Tibial artery (tissue), 4 donors: ENCODE measurements around the gene RHD.
A peak's percentile ranks its signal among the peaks of the same experiment; 100 is the strongest.

Experiments
- DNase-seq, 2 donors: peaks; one replicate each; pipeline ENCODE4 v3.0.0-alpha.2; 2019
- H3K27ac ChIP-seq, 2 donors: fragments of 200-600 bp; sonication (generic) in 1 of 2; 1 replicate in 1 of 2; 2 replicates in 1 of 2; pipeline ENCODE4 v1.5.1; 2018 to 2019; ENCODE audit warnings: mild to moderate bottlenecking in 1 of 2
- H3K27me3 ChIP-seq, 2 donors: fragments of 200-600 bp; sonication (generic) in 1 of 2; one replicate each; pipeline versions ENCODE4 v1.5.1 to v1.6.0; 2016 to 2019
- H3K36me3 ChIP-seq, 3 donors: fragments of 200-600 bp; sonication (generic) in 2 of 3; one replicate each; pipeline ENCODE4 v1.5.1; 2016 to 2019; ENCODE audit warnings: mild to moderate bottlenecking in 2 of 3
- H3K4me1 ChIP-seq, 4 donors: fragments of 200-600 bp; sonication (generic) in 2 of 4; 1 replicate in 3 of 4; 2 replicates in 1 of 4; pipeline ENCODE4 v1.5.1; 2016 to 2019
- H3K4me3 ChIP-seq, 2 donors: fragments of 200-600 bp; sonication (generic) in 1 of 2; 1 replicate in 1 of 2; 2 replicates in 1 of 2; pipeline ENCODE4 v1.5.1; 2018 to 2019; ENCODE audit warnings: mild to moderate bottlenecking in 2 of 2
- H3K9me3 ChIP-seq, 3 donors: fragments of 200-600 bp; sonication (generic) in 1 of 3; one replicate each; pipeline ENCODE4 v1.5.1; 2016 to 2019
- CTCF ChIP-seq, 2 experiments: fragments of 200-600 bp in 1 of 2; fragments of 450-650 bp in 1 of 2; IDR thresholded peaks; one replicate each; pipeline ENCODE4 v1.5.1; 2017 to 2019; ENCODE audit warnings: antibody characterized with exemption in 2 of 2, mild to moderate bottlenecking in 1 of 2, moderate library complexity in 1 of 2
- intact Hi-C: fragments of 100-400 bp; cut with DNase I; formaldehyde crosslinking; loops from one replicate; pipeline ENCODE4 v1.15.0; 2023; ENCODE audit warnings: low total_unique reads

Gene RHD

GRCh38 chr1:25238046-25238445 lies 34.3 kb upstream of the RHD start:
- peak overlapping the region in 1 of 2 donors; percentile 85 for H3K27ac ChIP-seq
- intact Hi-C loops: loop anchor here (5.0 to 10.0 kb wide), 2 partner anchors 99 to 567 kb away; partner anchors contain the start of genes SELENON and TMEM50A
- no peak for TF ChIP-seq CTCF (IDR thresholded peaks at IDR 0.05)

GRCh38 chr1:25239681-25240541 lies 32.4 kb upstream of the RHD start:
- intact Hi-C loops: loop anchor here (5.0 to 10.0 kb wide), 2 partner anchors 97 to 565 kb away; partner anchors contain the start of genes SELENON and TMEM50A
- H3K36me3 ChIP-seq: peaks cover 37 to 44% (median 39%) of the 10 kb centered on the region in 3 donors
- H3K4me1 ChIP-seq: peaks cover 0 to 64% (median 38%) of the 10 kb centered on the region in 4 donors
- no peaks in the 10 kb centered on the region for H3K9me3 ChIP-seq
- no peaks in the 10 kb centered on the region for H3K27me3 ChIP-seq
- H3K4me3 ChIP-seq: peak overlapping the region; percentile 48 to 54
- peak overlapping the region; percentile 84 to 85 for H3K27ac ChIP-seq
- peak; percentile 53 to 66 for TF ChIP-seq CTCF (IDR thresholded peaks at IDR 0.05)
- DNase-seq: peak; percentile 93 to 97

More at GRCh38 chr1:25238046-25238445, 34.3 kb upstream of the RHD start:
- Histone ChIP-seq H3K4me1 (peaks cover 0 to 66% (median 35%) of the 10 kb centered on the region in 4 donors), H3K36me3 (peaks cover 19 to 25% (median 20%) of the 10 kb centered on the region in 3 donors), H3K27me3 (no peaks in the 10 kb centered on the region), H3K9me3 (no peaks in the 10 kb centered on the region), H3K4me3 (no peak overlapping the region)
- DNase-seq: no peak

GRCh38 chr1:25243907-25244306 lies 28.4 kb upstream of the RHD start:
- H3K9me3 ChIP-seq: no peaks in the 10 kb centered on the region

GRCh38 chr1:25245393-25245792 lies 26.9 kb upstream of the RHD start:
- H3K27ac ChIP-seq: peak overlapping the region in 1 of 2 donors; percentile 97
- intact Hi-C loops: no loop called here

More at GRCh38 chr1:25243907-25244306, 28.4 kb upstream of the RHD start:
- peaks cover 40 to 56% (median 41%) of the 10 kb centered on the region in 3 donors for H3K36me3 ChIP-seq
- DNase-seq: no peak
- TF ChIP-seq CTCF (IDR thresholded peaks at IDR 0.05): no peak
- no peaks in the 10 kb centered on the region for H3K27me3 ChIP-seq
- intact Hi-C loops: no loop called here
- peaks cover 0 to 58% (median 43%) of the 10 kb centered on the region in 4 donors for H3K4me1 ChIP-seq
- no peak overlapping the region for H3K27ac ChIP-seq
- H3K4me3 ChIP-seq: no peak overlapping the region

More at GRCh38 chr1:25245393-25245792, 26.9 kb upstream of the RHD start:
- Histone ChIP-seq H3K4me1 (peaks cover 0 to 49% (median 34%) of the 10 kb centered on the region in 4 donors), H3K9me3 (no peaks in the 10 kb centered on the region), H3K27me3 (no peaks in the 10 kb centered on the region), H3K4me3 (peak overlapping the region; percentile 77 to 78), H3K36me3 (peaks cover 40 to 56% (median 41%) of the 10 kb centered on the region in 3 donors)
- TF ChIP-seq CTCF (IDR thresholded peaks at IDR 0.05): no peak
- DNase-seq: no peak
